Loucy (cell line): ENCODE measurements around the gene PRR4.

Source experiments
- H2AFZ ChIP-seq: fragments of 200-600 bp; sonication (generic); 2 replicates; pipeline ENCODE4 v1.6.0; 2016; ENCODE audit warnings: antibody characterized with exemption, mild to moderate bottlenecking, low read length, moderate library complexity
- H3F3A ChIP-seq: fragments of 200-600 bp; 2 replicates; pipeline ENCODE4 v1.6.0; 2016; ENCODE audit warnings: antibody characterized with exemption, low read depth, mild to moderate bottlenecking
- H3K27me3 ChIP-seq: fragments of 200-600 bp; sonication (generic); 2 replicates; pipeline ENCODE4 v1.6.1; 2014; ENCODE audit warnings: low read length, mild to moderate bottlenecking; ENCODE audit not compliant: insufficient read depth, poor library complexity, severe bottlenecking
- H3K36me3 ChIP-seq: fragments of 200-600 bp; sonication (generic); 2 replicates; pipeline ENCODE4 v1.6.1; 2016; ENCODE audit warnings: low read length; ENCODE audit not compliant: insufficient read depth
- H3K4me1 ChIP-seq: fragments of 200-600 bp; sonication (generic); 2 replicates; pipeline ENCODE4 v1.5.1; 2014; ENCODE audit warnings: low read length, mild to moderate bottlenecking; ENCODE audit not compliant: insufficient read depth, poor library complexity, severe bottlenecking
- H3K4me2 ChIP-seq: fragments of 200-600 bp; sonication (generic); 2 replicates; pipeline ENCODE4 v1.6.0; 2014; ENCODE audit warnings: antibody characterized with exemption, low read length, low read depth, mild to moderate bottlenecking; ENCODE audit not compliant: poor library complexity, severe bottlenecking
- H3K4me3 ChIP-seq: fragments of 200-600 bp; sonication (generic); 2 replicates; pipeline ENCODE4 v1.5.1; 2014; ENCODE audit warnings: low read length, mild to moderate bottlenecking, mixed read lengths; ENCODE audit not compliant: poor library complexity, severe bottlenecking
- H3K79me2 ChIP-seq: fragments of 200-600 bp; sonication (generic); 2 replicates; pipeline ENCODE4 v1.6.1; 2014; ENCODE audit warnings: low read length; ENCODE audit not compliant: insufficient read depth
- H3K9ac ChIP-seq: fragments of 200-600 bp; sonication (generic); 2 replicates; pipeline ENCODE4 v1.6.0; 2014; ENCODE audit warnings: mild to moderate bottlenecking, low read depth, low read length, moderate library complexity; ENCODE audit not compliant: poor library complexity, severe bottlenecking
- H3K9me2 ChIP-seq: fragments of 200-600 bp; sonication (generic); replicated peaks from 2 replicates; pipeline ENCODE4 v1.6.1; 2016; ENCODE audit warnings: low read depth, low read length, mixed read lengths
- H3K9me3 ChIP-seq: fragments of 200-600 bp; sonication (generic); 2 replicates; pipeline ENCODE4 v1.6.1; 2014; ENCODE audit warnings: mild to moderate bottlenecking, antibody characterized with exemption, low read length, low read depth; ENCODE audit not compliant: insufficient read depth
- H4K20me1 ChIP-seq: fragments of 200-600 bp; sonication (generic); 2 replicates; pipeline ENCODE4 v1.6.0; 2014; ENCODE audit warnings: antibody characterized with exemption, low read length, mild to moderate bottlenecking; ENCODE audit not compliant: insufficient read depth, poor library complexity, severe bottlenecking
- EZH2phosphoT487 ChIP-seq: fragments of 200-600 bp; IDR thresholded peaks from 2 replicates; pipeline ENCODE4 v1.6.1; 2018; ENCODE audit warnings: antibody characterized with exemption, mild to moderate bottlenecking, moderate library complexity, borderline replicate concordance
- TF ChIP-seq, protein P1 (sequence below): fragments of 200-600 bp; sonication (generic); conservative IDR thresholded peaks from 2 replicates; pipeline ENCODE4 v1.5.1; 2014; ENCODE audit warnings: mild to moderate bottlenecking, antibody characterized with exemption, low read length

The PRR4 gene

DNA sequence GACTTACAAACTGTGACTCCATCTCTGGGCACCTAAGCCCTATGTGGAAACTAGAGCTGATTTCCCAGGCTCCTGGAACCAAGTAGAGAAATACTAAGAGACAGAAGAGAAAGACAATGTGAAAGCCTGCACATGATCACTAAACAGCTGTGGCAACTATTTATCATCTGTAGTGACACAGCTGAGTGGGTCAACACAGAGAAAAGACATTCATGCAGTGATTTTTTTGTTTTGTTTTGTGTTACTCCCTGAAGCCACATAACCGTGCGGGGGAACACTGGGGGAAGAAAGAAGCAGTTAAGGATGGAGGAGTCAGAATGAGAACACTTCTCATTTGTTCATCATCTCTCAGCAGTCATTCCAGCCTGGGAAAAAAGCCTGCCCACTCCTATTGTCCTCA lies 1.5 kb downstream of the PRR4 start:
- H3K4me2 ChIP-seq = no peak overlapping the region
- no peaks in the 10 kb centered on the region for H3K9me3 ChIP-seq
- H3F3A ChIP-seq = no peaks in the 10 kb centered on the region
- H3K4me3 ChIP-seq = no peak overlapping the region
- H3K9me2 ChIP-seq = no peaks in the 10 kb centered on the region
- no peaks in the 10 kb centered on the region for H3K79me2 ChIP-seq
- H3K4me1 ChIP-seq = peaks cover 16% of the 10 kb centered on the region
- no peaks in the 10 kb centered on the region for H4K20me1 ChIP-seq
- no peak for TF ChIP-seq EZH2phosphoT487
- TF ChIP-seq, protein P1, sequence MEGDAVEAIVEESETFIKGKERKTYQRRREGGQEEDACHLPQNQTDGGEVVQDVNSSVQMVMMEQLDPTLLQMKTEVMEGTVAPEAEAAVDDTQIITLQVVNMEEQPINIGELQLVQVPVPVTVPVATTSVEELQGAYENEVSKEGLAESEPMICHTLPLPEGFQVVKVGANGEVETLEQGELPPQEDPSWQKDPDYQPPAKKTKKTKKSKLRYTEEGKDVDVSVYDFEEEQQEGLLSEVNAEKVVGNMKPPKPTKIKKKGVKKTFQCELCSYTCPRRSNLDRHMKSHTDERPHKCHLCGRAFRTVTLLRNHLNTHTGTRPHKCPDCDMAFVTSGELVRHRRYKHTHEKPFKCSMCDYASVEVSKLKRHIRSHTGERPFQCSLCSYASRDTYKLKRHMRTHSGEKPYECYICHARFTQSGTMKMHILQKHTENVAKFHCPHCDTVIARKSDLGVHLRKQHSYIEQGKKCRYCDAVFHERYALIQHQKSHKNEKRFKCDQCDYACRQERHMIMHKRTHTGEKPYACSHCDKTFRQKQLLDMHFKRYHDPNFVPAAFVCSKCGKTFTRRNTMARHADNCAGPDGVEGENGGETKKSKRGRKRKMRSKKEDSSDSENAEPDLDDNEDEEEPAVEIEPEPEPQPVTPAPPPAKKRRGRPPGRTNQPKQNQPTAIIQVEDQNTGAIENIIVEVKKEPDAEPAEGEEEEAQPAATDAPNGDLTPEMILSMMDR = no peak
- no peaks in the 10 kb centered on the region for H3K36me3 ChIP-seq
- H3K9ac ChIP-seq = no peak overlapping the region
- H3K27me3 ChIP-seq = no peaks in the 10 kb centered on the region
- no peak overlapping the region for H2AFZ ChIP-seq

DNA sequence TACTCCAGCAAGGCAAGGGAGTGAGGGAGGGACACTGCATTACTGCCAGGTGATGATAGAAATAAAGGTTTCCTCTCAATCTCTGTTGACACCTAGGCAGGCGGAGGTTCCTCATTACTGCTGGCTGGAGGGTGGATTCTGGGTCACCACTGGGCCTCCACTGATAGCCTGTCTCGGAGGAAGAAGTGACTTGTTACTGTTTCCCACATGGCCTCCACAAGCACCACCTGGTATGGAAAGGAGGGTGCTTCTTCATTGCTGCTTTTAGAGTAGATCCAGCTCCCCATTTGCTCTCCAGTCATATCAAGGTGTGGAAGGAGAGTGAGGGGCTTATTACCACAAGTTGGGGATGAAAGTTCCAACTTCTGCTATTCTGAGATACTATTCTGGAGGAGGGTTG lies 6.4 kb downstream of the PRR4 start:
- H4K20me1 ChIP-seq = no peaks in the 10 kb centered on the region
- TF ChIP-seq, protein P1 = no peak
- TF ChIP-seq EZH2phosphoT487 = no peak
- no peak overlapping the region for H3K9ac ChIP-seq
- H3K4me1 ChIP-seq = no peaks in the 10 kb centered on the region
- H3F3A ChIP-seq = no peaks in the 10 kb centered on the region
- no peaks in the 10 kb centered on the region for H3K79me2 ChIP-seq
- no peaks in the 10 kb centered on the region for H3K9me3 ChIP-seq
- H3K4me3 ChIP-seq = no peak overlapping the region
- no peaks in the 10 kb centered on the region for H3K27me3 ChIP-seq
- no peak overlapping the region for H3K4me2 ChIP-seq
- H3K36me3 ChIP-seq = no peaks in the 10 kb centered on the region
- H2AFZ ChIP-seq = no peak overlapping the region
- H3K9me2 ChIP-seq = no peaks in the 10 kb centered on the region

DNA sequence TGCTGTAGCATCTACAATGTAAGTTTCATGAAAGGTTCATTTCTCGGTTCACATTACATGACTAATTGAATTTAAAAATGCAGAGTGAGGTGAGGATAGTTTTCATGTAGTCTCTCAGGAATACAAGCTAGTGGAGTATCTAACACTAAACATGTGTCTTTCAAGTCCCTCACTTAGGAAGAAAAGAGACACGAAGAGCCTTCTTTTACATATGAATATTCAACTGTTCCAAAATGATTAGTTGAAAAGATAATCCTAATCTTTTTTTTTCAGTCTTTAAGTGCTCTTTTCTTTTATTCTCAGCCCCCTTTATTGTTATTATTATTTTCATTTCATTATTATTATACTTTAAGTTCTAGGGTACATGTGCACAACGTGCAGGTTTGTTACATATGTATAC lies 10.8 kb downstream of the PRR4 start:
- Histone ChIP-seq H3K36me3 (no peaks in the 10 kb centered on the region), H4K20me1 (no peaks in the 10 kb centered on the region), H3K9ac (no peak overlapping the region), H3K9me2 (no peaks in the 10 kb centered on the region), H3K4me1 (no peaks in the 10 kb centered on the region), H2AFZ (no peak overlapping the region), H3K27me3 (no peaks in the 10 kb centered on the region), H3K9me3 (no peaks in the 10 kb centered on the region), H3K4me3 (no peak overlapping the region), H3K4me2 (no peak overlapping the region), H3F3A (no peaks in the 10 kb centered on the region), H3K79me2 (no peaks in the 10 kb centered on the region)
- TF ChIP-seq EZH2phosphoT487 = no peak

DNA sequence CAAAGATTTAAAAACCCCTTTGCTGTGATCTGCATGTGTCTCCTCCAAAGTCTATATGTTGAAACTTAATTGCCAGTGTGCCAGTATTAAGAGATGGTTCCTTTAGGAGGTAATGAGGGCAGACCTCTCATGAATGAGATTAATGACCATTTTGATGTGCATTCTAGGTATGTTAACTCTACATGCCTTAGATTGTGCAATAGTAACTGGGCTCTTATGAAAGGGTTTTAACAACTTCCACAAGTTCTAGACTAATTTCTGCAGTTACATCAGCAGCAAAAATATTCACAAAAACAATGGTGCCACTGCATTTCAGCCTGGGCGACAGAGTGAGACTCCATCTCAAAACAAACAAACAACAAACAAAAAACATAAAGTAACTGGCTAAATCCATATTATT lies 19.3 kb downstream of the PRR4 start:
- Histone ChIP-seq H3K9ac (no peak overlapping the region), H3F3A (no peaks in the 10 kb centered on the region), H3K4me1 (no peaks in the 10 kb centered on the region), H3K79me2 (no peaks in the 10 kb centered on the region), H3K4me3 (no peak overlapping the region), H3K9me2 (no peaks in the 10 kb centered on the region), H3K27me3 (no peaks in the 10 kb centered on the region), H3K4me2 (no peak overlapping the region), H4K20me1 (no peaks in the 10 kb centered on the region), H2AFZ (no peak overlapping the region), H3K36me3 (no peaks in the 10 kb centered on the region), H3K9me3 (no peaks in the 10 kb centered on the region)
- TF ChIP-seq, protein P1 = no peak
- TF ChIP-seq EZH2phosphoT487 = no peak
